HG03280 (cell line): ENCODE measurements around the gene OPCML.
A peak's percentile ranks its signal among the peaks of the same experiment; 100 is the strongest.

Experiments used
- ATAC-seq: cut with Tn5 transposase; IDR thresholded peaks from one replicate; pipeline ENCODE4 v1.9.1; 2021; ENCODE audit warnings: mild to moderate bottlenecking, moderate library complexity; ENCODE audit not compliant: unreplicated experiment

The OPCML gene

GRCh38 chr11:133305208-133305956 is 226.9 kb downstream of the OPCML start:
- no peak for ATAC-seq

DNA sequence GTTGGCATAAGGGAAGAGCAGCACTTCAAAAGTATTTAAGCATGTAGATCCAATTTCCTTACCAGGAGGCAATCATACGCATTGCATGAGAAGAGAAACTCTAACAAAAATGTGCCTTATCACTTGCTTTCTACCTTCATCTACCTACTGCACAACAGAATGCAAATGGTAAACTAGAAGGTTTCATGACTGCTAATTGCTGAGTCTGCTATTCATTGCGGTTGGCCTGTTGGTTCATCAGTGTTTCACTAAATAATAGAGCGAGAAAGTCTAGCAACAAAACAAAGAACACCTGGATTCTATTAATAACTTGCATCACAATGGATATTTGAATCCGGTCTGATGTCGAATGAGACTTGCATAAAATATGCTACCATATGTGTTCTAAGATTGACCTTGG is 229.0 kb downstream of the OPCML start:
- no peak for ATAC-seq

- no peak for ATAC-seq
Observed at GRCh38 chr11:133302056-133302455, 230.2 kb downstream of the OPCML start.

DNA sequence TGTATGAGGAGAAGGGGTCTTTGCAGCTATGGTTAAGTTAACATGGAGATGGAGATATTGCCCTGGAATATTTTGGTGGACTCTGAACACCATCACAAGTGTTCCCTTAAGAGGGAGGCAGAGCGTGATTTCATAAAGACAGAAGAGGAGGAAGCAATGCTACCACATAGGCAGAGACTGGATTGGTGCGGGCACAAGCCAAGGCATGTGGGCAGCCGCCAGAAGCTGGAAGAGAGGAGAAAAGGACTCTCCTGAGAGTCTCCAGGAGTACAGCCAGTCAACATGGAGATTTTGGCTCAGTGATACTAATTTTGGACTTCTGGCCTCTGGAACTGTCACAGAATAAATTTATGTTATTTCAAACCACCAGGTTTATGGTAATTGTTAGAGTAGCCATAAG is 231.6 kb downstream of the OPCML start:
- no peak for ATAC-seq

DNA sequence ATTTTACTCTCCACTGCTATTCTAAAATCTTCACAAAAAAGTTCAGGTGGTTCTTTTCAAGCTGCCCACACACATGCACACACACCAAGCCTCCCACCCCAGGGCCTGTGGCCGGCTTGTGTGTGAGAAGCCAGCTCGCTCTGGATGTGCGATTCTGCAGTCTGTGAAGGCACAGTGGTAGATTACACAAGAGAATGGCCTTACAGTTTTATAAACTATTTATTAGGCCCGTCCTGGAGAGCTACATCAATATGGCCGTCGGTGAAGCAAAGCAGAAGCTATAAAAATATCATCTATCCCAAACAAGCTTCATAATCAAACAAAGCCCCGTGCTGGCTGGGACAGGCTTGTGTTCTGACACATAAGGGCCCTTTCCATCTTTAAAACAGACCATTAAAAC is 240.5 kb downstream of the OPCML start:
- ATAC-seq = no peak

GRCh38 chr11:133285359-133285758 is 246.9 kb downstream of the OPCML start:
- no peak for ATAC-seq

- no peak for ATAC-seq
Observed at GRCh38 chr11:133284156-133284555, 248.1 kb downstream of the OPCML start.

- ATAC-seq = no peak
Observed at GRCh38 chr11:133277886-133278285, 254.4 kb downstream of the OPCML start.

DNA sequence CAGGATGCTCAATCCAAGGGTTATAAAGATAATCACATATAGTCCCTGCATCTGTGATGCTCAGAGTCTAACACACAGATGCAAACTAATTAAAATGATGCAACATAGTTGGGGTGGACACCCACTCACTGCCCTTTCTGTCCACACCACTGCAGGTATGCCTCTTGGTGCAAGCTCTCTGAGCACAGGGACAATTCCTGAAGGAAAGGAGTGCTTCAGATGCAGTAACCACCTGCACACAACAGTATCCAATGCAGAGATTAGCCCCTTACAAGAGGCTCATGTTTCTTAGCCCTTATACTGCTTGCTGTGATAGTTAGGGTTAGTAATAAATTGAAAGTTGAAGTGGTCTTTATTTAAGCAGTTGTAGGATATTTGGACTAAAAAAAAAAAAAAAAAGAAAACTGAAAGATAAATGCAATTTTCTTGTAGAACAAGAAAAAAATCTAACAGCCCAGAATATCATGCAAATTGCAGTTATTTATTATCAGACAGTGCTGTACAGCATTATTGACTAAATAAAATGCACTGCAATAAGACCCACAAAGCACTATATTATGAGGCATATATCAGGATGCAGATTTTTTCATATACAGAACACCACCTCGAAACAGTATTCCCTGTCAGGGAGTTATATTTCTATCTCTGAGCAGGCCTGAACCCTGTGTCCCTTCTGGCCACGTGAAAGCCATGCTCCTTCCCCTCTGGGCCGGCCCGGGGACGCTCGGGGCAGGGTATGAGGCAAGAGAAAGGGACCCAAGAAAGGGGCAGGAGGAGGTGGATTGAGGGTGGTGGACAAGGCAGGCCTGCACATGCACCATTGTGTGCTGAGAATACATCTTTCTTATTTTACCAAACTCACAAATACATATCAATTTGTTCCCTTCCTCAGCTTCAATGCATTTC is 260.2 kb downstream of the OPCML start:
- ATAC-seq = no peak

GRCh38 chr11:133271206-133271605 is 261.1 kb downstream of the OPCML start:
- ATAC-seq = no peak

GRCh38 chr11:133269267-133269666 is 263.0 kb downstream of the OPCML start:
- peak; percentile 92 for ATAC-seq

DNA sequence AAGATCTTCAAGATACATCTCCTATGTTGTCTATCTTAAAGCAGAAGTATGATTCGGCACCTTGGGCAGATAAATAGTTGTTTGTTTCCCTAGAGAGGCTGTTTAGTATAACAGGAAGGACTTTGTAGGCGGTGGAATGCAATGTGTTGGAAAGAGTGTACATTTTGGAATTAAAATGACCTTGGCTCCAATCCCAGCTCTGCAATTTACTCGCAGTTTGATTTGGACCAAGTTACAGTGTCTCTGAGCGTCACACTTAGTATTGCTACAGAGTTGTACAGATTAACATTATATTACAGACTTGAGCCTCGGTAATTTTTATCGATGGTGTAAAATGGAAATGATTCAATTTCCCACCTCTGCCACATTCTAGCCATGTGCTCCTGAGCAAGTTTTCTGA is 265.3 kb downstream of the OPCML start:
- ATAC-seq = no peak

GRCh38 chr11:133265530-133266035 is 266.7 kb downstream of the OPCML start:
- no peak for ATAC-seq

DNA sequence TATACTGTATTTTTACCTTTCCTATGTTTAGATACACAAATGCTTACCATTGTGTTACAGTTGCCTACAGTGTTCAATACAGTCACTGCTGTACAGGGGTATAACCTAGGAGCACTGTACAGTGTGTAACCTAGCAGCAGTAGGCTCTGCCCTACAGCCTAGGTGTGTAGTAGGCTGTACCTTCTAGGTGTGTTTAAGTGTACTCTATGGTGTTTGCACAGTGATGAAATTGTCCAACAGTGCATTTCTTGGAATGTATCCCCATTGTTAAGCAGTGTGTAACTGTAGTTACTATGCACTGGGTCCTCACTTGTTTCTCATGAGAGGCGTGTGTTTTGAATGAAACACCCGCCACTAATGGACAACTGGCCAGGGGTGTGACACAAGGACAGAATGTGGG is 269.0 kb downstream of the OPCML start:
- no peak for ATAC-seq

- no peak for ATAC-seq
Observed at GRCh38 chr11:133258751-133259150, 273.6 kb downstream of the OPCML start.

- ATAC-seq = no peak
Observed at GRCh38 chr11:133254601-133255000, 277.7 kb downstream of the OPCML start.

DNA sequence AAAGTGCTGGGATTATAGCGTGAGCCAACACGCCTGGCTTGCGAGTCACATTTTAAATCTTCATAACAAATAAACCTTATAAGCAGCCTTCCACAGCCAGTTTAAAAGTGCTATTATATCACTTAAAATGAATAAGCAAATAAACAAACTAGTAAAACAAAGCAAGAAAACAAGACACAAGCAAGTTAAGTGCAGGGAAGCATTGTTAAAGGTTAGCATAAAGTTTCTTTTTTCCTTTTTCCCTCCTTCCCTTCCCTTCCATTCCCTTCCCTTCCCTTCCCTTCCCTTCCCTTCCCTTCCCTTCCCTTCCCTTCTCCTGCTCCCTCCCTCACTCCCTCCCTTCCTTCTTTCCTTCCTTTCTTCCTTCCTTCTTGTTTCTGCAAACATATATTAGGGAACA is 278.7 kb downstream of the OPCML start:
- no peak for ATAC-seq

GRCh38 chr11:133251841-133252240 is 280.5 kb downstream of the OPCML start:
- ATAC-seq = no peak

- no peak for ATAC-seq
Observed at GRCh38 chr11:133249530-133249929, 282.8 kb downstream of the OPCML start.

GRCh38 chr11:133249065-133249464 is 283.2 kb downstream of the OPCML start:
- ATAC-seq = no peak

- no peak for ATAC-seq
Observed at GRCh38 chr11:133243832-133244231, 288.5 kb downstream of the OPCML start.
